Fibroblast of mammary gland (primary cell): ENCODE measurements around the gene MOB1A.

Source experiments
- DNase-seq: peaks from one replicate; pipeline ENCODE4 v3.0.0-alpha.2; 2010; ENCODE audit warnings: low read depth
- H3K4me3 ChIP-seq: 2 replicates; pipeline ENCODE4 v1.5.1; 2011; ENCODE audit warnings: low read depth, mild to moderate bottlenecking, low read length, moderate library complexity; ENCODE audit not compliant: control insufficient read depth
- CTCF ChIP-seq: conservative IDR thresholded peaks from 2 replicates; pipeline ENCODE4 v1.5.1; 2011; ENCODE audit warnings: low read depth, low read length, inconsistent platforms; ENCODE audit not compliant: control insufficient read depth, insufficient read depth

Gene MOB1A

DNA sequence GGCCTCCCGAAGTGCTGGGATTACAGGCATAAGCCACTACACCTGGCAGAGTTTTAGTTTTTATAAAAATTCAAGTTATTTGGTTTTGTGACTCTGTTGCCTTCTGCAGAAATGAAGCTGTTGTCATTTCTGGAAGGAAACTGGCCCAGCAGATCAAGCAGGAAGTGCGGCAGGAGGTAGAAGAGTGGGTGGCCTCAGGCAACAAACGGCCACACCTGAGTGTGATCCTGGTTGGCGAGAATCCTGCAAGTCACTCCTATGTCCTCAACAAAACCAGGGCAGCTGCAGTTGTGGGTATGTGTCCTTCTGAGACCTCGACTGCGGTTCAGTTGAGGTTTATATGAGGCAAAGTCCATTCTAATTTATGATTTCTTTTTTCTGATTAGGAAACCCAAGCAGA, 26.9 kb upstream of the MOB1A start:
- no peak overlapping the region for H3K4me3 ChIP-seq
- no peak for DNase-seq
- no peak for TF ChIP-seq CTCF

GRCh38 chr2:74205113-74205512, 26.4 kb upstream of the MOB1A start:
- no peak for DNase-seq
- H3K4me3 ChIP-seq, result no peak overlapping the region

DNA sequence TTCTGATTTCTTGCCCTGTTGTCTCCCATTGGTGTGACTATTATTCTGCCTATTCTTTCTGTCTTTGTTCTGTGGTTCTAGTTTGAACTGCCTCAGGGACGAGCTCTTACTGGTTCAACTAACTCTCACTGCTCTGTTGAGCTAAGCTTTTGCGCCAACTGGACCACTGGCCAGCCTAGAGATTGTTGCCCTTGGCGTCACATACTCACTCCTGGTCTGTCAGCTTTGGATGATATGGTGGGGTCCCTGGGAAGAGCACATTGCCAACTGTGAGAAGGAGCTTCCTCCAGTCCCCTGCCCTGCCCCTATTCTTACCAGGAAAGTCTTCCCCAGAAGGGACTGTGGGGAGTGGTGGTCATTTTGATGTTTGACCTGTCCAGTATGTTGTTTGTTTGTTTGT, 25.8 kb upstream of the MOB1A start:
- no peak for DNase-seq
- H3K4me3 ChIP-seq, result no peak overlapping the region
- TF ChIP-seq CTCF, result no peak

More at GRCh38 chr2:74205113-74205512, 26.4 kb upstream of the MOB1A start:
- TF ChIP-seq CTCF, result no peak

DNA sequence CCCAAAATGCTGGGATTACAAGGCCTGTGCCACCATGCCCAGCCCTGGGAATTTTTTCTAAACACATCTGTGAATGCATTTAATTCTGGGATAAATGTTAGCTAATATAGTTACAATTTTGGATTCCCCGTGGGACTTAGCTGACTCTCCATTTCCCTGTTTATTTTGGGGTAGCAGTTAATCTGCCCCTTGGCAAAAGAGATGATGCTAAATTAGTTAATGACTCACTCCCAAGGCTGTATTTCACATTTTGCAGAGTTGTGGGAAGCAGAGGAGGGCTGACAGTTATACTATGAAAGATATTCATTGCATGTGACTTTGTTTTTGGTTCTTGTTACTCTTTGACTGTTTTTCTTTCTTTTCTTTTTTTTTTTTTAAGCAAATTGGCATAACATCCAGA, 22.9 kb upstream of the MOB1A start:
- peak; percentile 94 for DNase-seq
- no peak for TF ChIP-seq CTCF
- H3K4me3 ChIP-seq, result no peak overlapping the region

GRCh38 chr2:74201196-74201595, 22.5 kb upstream of the MOB1A start:
- DNase-seq, result no peak
- H3K4me3 ChIP-seq, result no peak overlapping the region
- TF ChIP-seq CTCF, result no peak

DNA sequence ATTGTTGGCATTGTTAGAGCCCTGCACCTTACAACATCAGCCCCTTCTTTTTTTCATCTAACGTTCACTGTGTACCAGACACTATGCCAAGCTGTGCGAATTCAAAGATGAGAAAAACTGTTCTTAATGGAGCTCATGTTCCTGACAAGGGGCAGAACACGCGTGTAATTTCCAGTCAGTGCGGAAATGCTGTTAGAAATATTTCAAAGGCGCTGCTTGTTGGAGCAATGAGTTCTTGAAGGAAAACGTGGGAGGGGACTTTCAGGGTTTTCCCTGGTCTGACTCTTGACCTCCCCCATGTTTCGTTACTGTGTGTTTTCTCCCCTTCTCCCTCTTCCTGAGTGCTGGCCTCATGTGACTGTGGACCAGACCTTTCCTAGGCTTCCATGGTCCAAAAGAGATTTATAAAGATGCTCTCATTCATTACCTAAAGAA, 21.2 kb upstream of the MOB1A start:
- peak; percentile 35 for DNase-seq
- H3K4me3 ChIP-seq, result peak overlapping the region; percentile 92
- no peak for TF ChIP-seq CTCF

GRCh38 chr2:74199275-74199701, 20.6 kb upstream of the MOB1A start:
- H3K4me3 ChIP-seq, result peak overlapping the region; percentile 92
- DNase-seq, result peak; percentile 69
- TF ChIP-seq CTCF, result no peak
